ENCODE measurements around the gene MOV10. TPM values are rescaled to one million over a fixed set of nuclear protein-coding genes. Genes with fewer than 3 reads are reported as not detected.
A peak's percentile ranks its signal among the peaks of the same experiment; 100 is the strongest.

The MOV10 gene
- total and polyA plus RNA-seq, 2 of the 13 experiments (the other 11 are each of a cell fraction or from before 2014, with no cell fraction given) = 56.4 to 58.2 TPM

DNA sequence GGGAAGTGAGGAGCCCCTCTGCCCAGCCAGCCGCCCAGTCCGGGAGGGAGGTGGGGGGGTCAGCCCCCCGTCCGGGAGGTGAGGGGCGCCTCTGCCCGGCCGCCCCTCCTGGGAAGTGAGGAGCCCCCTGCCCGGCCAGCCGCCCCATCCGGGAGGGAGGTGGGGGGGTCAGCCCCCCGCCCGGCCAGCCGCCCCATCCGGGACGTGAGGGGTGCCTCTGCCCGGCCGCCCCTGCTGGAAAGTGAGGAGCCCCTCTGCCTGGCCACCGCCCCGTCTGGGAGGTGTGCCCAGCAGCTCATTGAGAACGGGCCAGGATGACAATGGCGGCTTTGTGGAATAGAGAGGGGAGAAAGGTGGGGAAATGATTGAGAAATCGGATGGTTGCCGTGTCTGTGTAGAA lies 34.0 kb upstream of the MOV10 start (continued):
- TF ChIP-seq, protein P1, sequence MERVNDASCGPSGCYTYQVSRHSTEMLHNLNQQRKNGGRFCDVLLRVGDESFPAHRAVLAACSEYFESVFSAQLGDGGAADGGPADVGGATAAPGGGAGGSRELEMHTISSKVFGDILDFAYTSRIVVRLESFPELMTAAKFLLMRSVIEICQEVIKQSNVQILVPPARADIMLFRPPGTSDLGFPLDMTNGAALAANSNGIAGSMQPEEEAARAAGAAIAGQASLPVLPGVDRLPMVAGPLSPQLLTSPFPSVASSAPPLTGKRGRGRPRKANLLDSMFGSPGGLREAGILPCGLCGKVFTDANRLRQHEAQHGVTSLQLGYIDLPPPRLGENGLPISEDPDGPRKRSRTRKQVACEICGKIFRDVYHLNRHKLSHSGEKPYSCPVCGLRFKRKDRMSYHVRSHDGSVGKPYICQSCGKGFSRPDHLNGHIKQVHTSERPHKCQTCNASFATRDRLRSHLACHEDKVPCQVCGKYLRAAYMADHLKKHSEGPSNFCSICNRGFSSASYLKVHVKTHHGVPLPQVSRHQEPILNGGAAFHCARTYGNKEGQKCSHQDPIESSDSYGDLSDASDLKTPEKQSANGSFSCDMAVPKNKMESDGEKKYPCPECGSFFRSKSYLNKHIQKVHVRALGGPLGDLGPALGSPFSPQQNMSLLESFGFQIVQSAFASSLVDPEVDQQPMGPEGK (CRISPR knock-in tag; IDR thresholded peaks at IDR 0.05) = peak; percentile 80

DNA sequence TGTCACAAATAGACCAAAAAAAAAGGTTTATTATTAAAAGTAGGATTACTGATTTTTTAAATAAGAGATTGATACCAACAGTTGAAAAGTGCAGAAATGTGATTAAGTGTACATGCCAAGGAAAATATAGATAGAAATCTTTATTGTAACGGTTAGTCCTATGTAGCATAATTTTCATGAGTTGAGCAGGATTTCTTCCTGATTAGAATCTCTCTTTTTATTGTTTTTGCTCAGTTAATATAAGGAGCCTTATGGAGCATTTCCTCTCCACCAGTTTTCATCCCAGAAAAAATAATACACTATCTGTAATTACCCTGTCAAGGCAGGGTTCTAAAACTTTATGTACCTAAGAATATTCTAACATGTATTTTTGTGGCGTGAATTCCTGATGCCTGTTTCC lies 31.4 kb upstream of the MOV10 start:
- intact Hi-C loops (cut with micrococcal nuclease; ENCODE audit: unreplicated experiment) (no loop called here), in situ Hi-C loops (cut with HindIII; ENCODE audit: extremely low pct_ligation_motif_present, low pct_unique_long_range_greater_than_20kb) (no loop called here)
- BruUV-seq (replicated peaks) = no TSS peak
- 95% methylated on average over 2 of the region's 2 CpGs for WGBS (ENCODE audit: low lambda C conversion rate)
- no peak overlapping the region for H2AFZ ChIP-seq (ENCODE audit: low read length)
- no peaks in the 10 kb centered on the region for H3K9me3 ChIP-seq (ENCODE audit: low read length)
- FAIRE-seq (no peak), DNase-seq (ENCODE audit: low spot score) (no peak), ATAC-seq (no peak)
- peaks cover 2 to 25% of the 10 kb centered on the region in 2 experiments; a peak in 3 of 5 replicates for H3K36me3 ChIP-seq (replicated peaks in 1 of 2; ENCODE audit: control insufficient read depth in 1 of 2, insufficient read depth in 2 of 2, low read length in 2 of 2)
- TF ChIP-seq IKZF1 (IDR thresholded peaks at IDR 0.05) (no peak), ZNF562 (CRISPR knock-in tag; IDR thresholded peaks at IDR 0.05; ENCODE audit: borderline replicate concordance) (no peak), SRSF1 (optimal IDR thresholded peaks at IDR 0.05; ENCODE audit: low read depth, low read length) (no peak)
- TF ChIP-seq, protein P2, sequence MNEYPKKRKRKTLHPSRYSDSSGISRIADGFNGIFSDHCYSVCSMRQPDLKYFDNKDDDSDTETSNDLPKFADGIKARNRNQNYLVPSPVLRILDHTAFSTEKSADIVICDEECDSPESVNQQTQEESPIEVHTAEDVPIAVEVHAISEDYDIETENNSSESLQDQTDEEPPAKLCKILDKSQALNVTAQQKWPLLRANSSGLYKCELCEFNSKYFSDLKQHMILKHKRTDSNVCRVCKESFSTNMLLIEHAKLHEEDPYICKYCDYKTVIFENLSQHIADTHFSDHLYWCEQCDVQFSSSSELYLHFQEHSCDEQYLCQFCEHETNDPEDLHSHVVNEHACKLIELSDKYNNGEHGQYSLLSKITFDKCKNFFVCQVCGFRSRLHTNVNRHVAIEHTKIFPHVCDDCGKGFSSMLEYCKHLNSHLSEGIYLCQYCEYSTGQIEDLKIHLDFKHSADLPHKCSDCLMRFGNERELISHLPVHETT (CRISPR knock-in tag; conservative IDR thresholded peaks at IDR 0.05) = no peak
- TF ChIP-seq, protein P3, sequence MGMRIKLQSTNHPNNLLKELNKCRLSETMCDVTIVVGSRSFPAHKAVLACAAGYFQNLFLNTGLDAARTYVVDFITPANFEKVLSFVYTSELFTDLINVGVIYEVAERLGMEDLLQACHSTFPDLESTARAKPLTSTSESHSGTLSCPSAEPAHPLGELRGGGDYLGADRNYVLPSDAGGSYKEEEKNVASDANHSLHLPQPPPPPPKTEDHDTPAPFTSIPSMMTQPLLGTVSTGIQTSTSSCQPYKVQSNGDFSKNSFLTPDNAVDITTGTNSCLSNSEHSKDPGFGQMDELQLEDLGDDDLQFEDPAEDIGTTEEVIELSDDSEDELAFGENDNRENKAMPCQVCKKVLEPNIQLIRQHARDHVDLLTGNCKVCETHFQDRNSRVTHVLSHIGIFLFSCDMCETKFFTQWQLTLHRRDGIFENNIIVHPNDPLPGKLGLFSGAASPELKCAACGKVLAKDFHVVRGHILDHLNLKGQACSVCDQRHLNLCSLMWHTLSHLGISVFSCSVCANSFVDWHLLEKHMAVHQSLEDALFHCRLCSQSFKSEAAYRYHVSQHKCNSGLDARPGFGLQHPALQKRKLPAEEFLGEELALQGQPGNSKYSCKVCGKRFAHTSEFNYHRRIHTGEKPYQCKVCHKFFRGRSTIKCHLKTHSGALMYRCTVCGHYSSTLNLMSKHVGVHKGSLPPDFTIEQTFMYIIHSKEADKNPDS (CRISPR knock-in tag; IDR thresholded peaks at IDR 0.05) = no peak
- TF ChIP-seq, protein P4, sequence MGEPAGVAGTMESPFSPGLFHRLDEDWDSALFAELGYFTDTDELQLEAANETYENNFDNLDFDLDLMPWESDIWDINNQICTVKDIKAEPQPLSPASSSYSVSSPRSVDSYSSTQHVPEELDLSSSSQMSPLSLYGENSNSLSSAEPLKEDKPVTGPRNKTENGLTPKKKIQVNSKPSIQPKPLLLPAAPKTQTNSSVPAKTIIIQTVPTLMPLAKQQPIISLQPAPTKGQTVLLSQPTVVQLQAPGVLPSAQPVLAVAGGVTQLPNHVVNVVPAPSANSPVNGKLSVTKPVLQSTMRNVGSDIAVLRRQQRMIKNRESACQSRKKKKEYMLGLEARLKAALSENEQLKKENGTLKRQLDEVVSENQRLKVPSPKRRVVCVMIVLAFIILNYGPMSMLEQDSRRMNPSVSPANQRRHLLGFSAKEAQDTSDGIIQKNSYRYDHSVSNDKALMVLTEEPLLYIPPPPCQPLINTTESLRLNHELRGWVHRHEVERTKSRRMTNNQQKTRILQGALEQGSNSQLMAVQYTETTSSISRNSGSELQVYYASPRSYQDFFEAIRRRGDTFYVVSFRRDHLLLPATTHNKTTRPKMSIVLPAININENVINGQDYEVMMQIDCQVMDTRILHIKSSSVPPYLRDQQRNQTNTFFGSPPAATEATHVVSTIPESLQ (CRISPR knock-in tag; conservative IDR thresholded peaks at IDR 0.05) = no peak
- peaks cover 74% of the 10 kb centered on the region for H3K79me2 ChIP-seq (ENCODE audit: insufficient read depth, low read length)
- no peak overlapping the region for H3K27ac ChIP-seq (ENCODE audit: extremely low read length, insufficient read depth, low read length)
- ChIA-PET CTCF (ENCODE audit: low intra/inter-chr PET ratio, low total read pairs) (no interaction called here), POLR2A (no interaction called here)
- no peak overlapping the region for H3K9ac ChIP-seq (ENCODE audit: insufficient read depth, low read depth, low read length)
- H3K4me1 ChIP-seq (ENCODE audit: insufficient read depth, low read length) = peaks cover 24% of the 10 kb centered on the region
- no peak overlapping the region for H3K4me3 ChIP-seq (replicated peaks in 1 of 3; ENCODE audit: insufficient read depth in 1 of 3, low read depth in 2 of 3, low read length in 3 of 3)
- 0 out of 2 replicates have a peak, but pooled peaks cover 5% of the 10 kb centered on the region for H4K20me1 ChIP-seq (ENCODE audit: insufficient read depth, low read length)
- H3K4me2 ChIP-seq (ENCODE audit: low read depth, low read length) = no peak overlapping the region
- no peaks in the 10 kb centered on the region for H3K27me3 ChIP-seq (ENCODE audit: control insufficient read depth in 1 of 2, insufficient read depth in 2 of 2, low read length in 2 of 2)
